ENCODE data around the gene TRA2A.

- TF ChIP-seq, protein P1, sequence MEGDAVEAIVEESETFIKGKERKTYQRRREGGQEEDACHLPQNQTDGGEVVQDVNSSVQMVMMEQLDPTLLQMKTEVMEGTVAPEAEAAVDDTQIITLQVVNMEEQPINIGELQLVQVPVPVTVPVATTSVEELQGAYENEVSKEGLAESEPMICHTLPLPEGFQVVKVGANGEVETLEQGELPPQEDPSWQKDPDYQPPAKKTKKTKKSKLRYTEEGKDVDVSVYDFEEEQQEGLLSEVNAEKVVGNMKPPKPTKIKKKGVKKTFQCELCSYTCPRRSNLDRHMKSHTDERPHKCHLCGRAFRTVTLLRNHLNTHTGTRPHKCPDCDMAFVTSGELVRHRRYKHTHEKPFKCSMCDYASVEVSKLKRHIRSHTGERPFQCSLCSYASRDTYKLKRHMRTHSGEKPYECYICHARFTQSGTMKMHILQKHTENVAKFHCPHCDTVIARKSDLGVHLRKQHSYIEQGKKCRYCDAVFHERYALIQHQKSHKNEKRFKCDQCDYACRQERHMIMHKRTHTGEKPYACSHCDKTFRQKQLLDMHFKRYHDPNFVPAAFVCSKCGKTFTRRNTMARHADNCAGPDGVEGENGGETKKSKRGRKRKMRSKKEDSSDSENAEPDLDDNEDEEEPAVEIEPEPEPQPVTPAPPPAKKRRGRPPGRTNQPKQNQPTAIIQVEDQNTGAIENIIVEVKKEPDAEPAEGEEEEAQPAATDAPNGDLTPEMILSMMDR (IDR thresholded peaks at IDR 0.05; ENCODE audit: insufficient read depth, low read length, poor library complexity, severe bottlenecking), result no peak
- no peak for TF ChIP-seq EZH2phosphoT487 (conservative IDR thresholded peaks at IDR 0.05; ENCODE audit: low read length)
These were observed 61.9 kb downstream of the TRA2A start for GRCh38 chr7:23469961-23470250.

All from SU-DHL-6 (cell line).